Fibroblast of mammary gland (primary cell): Measurements from ENCODE around the gene PIEZO1.

ENCODE experiments used
- DNase-seq: peaks from one replicate; pipeline ENCODE4 v3.0.0-alpha.2; 2010; ENCODE audit warnings: low read depth
- H3K4me3 ChIP-seq: 2 replicates; pipeline ENCODE4 v1.5.1; 2011; ENCODE audit warnings: low read depth, mild to moderate bottlenecking, low read length, moderate library complexity; ENCODE audit not compliant: control insufficient read depth
- TF ChIP-seq, protein P1 (sequence below): conservative IDR thresholded peaks from 2 replicates; pipeline ENCODE4 v1.5.1; 2011; ENCODE audit warnings: low read depth, low read length, inconsistent platforms; ENCODE audit not compliant: control insufficient read depth, insufficient read depth

The PIEZO1 gene

DNA sequence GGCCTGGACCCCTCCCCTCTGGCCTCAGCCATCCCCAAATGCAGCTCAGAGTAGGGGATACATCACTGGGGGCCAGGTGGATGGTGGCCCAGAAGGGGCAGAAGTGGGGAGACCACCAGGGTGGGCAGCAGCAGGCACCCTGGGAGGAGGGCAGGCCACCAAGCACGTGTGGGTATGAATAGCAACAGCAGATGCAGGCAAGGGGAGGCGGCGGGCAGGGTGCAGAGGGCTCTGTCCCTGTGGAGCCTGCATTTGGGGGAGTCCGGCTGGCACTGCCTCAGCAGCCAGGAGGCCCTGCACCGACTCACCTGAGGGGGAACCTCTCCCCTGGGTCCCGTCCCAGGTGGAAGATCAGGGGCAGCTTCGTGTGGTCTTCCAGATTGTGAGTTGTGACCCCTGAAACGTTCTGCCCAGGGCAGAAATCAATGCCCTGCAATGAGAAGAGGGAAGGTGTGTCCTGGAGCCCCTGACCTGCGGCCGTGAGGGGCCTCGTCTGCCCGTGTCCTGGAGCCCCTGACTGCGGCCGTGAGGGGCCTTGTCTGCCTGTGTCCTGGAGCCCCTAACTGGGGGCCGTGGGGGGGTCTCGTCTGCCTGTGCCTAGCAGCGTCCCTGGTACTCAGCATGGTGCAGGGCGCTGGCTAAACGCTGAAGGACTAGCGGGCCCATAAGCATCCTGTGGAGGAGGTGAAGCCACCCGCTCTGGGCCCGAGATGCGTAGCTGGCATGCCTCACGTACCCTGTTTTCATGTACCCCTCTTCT is 37.4 kb upstream of the PIEZO1 start:
- no peak for DNase-seq
- TF ChIP-seq, protein P1, sequence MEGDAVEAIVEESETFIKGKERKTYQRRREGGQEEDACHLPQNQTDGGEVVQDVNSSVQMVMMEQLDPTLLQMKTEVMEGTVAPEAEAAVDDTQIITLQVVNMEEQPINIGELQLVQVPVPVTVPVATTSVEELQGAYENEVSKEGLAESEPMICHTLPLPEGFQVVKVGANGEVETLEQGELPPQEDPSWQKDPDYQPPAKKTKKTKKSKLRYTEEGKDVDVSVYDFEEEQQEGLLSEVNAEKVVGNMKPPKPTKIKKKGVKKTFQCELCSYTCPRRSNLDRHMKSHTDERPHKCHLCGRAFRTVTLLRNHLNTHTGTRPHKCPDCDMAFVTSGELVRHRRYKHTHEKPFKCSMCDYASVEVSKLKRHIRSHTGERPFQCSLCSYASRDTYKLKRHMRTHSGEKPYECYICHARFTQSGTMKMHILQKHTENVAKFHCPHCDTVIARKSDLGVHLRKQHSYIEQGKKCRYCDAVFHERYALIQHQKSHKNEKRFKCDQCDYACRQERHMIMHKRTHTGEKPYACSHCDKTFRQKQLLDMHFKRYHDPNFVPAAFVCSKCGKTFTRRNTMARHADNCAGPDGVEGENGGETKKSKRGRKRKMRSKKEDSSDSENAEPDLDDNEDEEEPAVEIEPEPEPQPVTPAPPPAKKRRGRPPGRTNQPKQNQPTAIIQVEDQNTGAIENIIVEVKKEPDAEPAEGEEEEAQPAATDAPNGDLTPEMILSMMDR = no peak
- H3K4me3 ChIP-seq = no peak overlapping the region

GRCh38 chr16:88821168-88821850 is 36.3 kb upstream of the PIEZO1 start:
- TF ChIP-seq, protein P1 = no peak
- no peak for DNase-seq
- no peak overlapping the region for H3K4me3 ChIP-seq

DNA sequence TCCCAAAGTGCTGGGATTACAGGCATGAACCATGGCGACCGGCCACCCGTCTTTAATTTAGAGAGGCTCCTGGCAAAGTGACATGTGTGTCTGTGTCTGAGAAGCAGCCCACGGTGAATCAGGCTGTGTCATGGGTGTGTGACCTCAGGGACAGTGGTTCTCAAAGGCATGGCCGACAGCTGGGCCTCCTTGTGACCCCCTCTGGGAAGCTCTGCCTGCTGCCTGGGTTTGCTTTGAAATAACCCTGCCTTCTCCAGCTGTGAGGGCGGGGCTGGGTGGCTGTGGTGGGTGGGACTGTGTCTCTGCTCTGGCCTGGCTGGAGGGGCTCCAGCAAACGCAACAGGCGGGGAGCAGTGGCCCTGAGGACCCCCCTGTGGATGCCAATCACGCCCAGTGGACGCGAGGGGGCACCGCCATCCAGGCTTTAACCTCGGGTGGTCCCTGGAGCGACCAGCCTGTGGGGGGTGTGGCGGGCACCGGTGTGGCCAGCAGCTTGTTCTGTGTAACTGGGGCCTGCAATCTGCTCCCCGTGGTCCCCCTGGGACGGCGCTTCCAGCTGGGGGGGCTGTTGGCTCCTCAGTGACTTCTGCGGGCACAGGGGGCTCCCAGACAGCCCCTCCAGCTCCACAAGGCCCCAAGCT is 35.5 kb upstream of the PIEZO1 start:
- no peak for DNase-seq
- TF ChIP-seq, protein P1 = no peak
- no peak overlapping the region for H3K4me3 ChIP-seq

DNA sequence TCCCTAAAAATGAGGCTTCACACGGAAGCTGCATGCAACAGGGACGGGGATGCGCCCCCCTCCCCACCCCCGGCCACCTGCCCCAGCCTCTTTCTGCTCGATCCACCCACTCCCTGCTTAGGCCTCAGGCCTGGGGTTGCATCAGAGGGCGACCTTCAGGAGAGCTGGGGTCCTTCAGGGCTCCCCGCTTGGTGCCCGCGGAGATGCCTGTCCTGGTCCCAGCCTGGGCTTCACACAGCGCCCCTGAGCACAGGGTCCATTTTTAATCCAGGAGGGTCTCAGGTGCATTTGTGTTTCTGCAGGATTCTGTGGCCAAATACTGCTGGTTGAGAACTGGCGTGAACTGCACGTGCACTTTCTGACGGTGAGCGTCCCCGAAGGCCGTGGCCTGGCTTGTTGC is 34.1 kb upstream of the PIEZO1 start:
- no peak for DNase-seq
- H3K4me3 ChIP-seq = no peak overlapping the region
- TF ChIP-seq, protein P1 = no peak

DNA sequence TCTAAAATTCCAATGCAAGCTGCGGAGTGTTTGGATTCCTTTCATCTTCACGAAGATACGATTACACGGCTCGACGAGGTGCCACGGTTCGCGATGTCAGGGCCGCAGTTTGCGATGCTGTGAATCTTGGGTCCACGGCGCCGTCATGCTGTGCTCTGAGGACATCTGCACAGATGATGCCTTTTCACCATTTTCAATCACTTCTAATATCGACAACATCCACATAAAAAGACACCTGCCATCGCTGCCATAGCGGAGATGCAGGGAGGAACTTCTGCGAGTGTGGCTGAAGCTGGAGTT is 33.5 kb upstream of the PIEZO1 start:
- DNase-seq = no peak
- TF ChIP-seq, protein P1 = no peak
- no peak overlapping the region for H3K4me3 ChIP-seq

DNA sequence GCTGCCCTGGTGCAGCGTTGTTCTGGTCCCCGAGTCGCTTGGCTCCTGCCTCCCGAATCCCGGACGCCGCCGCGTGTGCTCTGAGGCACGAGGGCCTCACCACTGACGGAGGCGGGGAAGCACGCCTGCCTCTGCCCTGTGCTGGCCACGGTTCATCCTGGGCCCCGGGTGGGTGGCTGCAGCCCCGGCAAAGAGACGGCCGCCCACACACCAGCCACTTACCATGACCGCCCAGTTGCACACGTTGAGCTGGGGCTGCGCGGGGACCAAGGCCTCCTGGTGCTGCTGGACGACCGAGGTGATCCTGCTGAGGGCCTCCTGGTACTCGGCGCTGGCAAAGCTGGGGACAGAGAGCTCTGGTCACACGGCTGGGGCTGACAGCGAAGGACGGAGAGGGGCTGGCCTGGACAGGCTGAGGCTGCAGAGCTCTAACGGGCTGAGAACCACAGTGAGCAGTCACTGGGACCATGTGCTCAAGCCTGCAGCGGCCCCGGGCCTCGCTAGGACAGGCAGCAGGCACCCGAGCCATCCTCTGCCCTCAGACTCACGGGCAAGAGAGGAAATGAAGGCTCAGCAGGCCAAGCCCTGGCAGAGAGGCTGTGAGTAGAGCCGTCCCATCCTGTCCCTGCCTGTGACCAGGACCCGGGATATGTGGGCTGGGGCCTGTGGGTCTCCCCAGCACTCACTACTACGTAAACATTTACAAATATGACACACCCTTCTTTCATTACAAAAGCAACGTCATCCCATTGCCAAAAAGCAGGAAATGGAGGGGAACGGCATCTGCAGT is 33.0 kb upstream of the PIEZO1 start:
- no peak for DNase-seq
- TF ChIP-seq, protein P1 = no peak
- H3K4me3 ChIP-seq = no peak overlapping the region
